Gastroesophageal sphincter (tissue), 4 donors: ENCODE results near the gene E2F4. TPM values are rescaled to one million over a fixed set of nuclear protein-coding genes. Genes with fewer than 3 reads are reported as not detected.

ENCODE experiments used
- ATAC-seq: fragments of 150-250 bp; one replicate; pipeline ENCODE4 v1.9.1; 2016; ENCODE audit warnings: mild to moderate bottlenecking, moderate library complexity
- H3K27ac ChIP-seq, 4 donors: fragments of 200-600 bp; sonication (generic) in 3 of 4; 1 replicate in 3 of 4; 2 replicates in 1 of 4; pipeline ENCODE4 v1.5.1; 2016 to 2019
- H3K27me3 ChIP-seq: fragments of 200-600 bp; sonication (generic); one replicate; pipeline ENCODE4 v1.5.1; 2019
- H3K36me3 ChIP-seq, 2 donors: fragments of 200-600 bp; sonication (generic); one replicate each; pipeline ENCODE4 v1.5.1; 2019; ENCODE audit warnings: control low read depth in 1 of 2
- H3K4me1 ChIP-seq, 3 donors: fragments of 200-600 bp; sonication (generic); 1 replicate in 2 of 3; 2 replicates in 1 of 3; pipeline ENCODE4 v1.5.1; 2016 to 2019; ENCODE audit warnings: control low read depth in 2 of 3
- H3K4me3 ChIP-seq, 2 donors: fragments of 200-600 bp; sonication (generic); one replicate each; pipeline ENCODE4 v1.5.1; 2019; ENCODE audit warnings: mild to moderate bottlenecking in 1 of 2, moderate library complexity in 1 of 2
- H3K9me3 ChIP-seq, 3 donors: fragments of 200-600 bp; sonication (generic); one replicate each; pipeline ENCODE4 v1.5.1; 2017 to 2019; ENCODE audit warnings: control low read depth in 2 of 3
- CTCF ChIP-seq, 4 experiments: fragments of 200-600 bp in 2 of 4; fragments of 450-650 bp in 2 of 4; sonication (generic) in 1 of 4; IDR thresholded peaks; one replicate each; pipeline ENCODE4 v1.5.1; 2017 to 2019; ENCODE audit warnings: antibody characterized with exemption in 4 of 4, mild to moderate bottlenecking in 2 of 4, moderate library complexity in 2 of 4
- EP300 ChIP-seq: sonication (generic); formaldehyde crosslinking; IDR thresholded peaks from one replicate; pipeline ENCODE4 v1.6.1; 2017; ENCODE audit warnings: antibody characterized with exemption, mild to moderate bottlenecking
- POLR2A ChIP-seq, 2 donors: fragments of 450-650 bp; IDR thresholded peaks; one replicate each; pipeline ENCODE4 v1.6.1; 2017; ENCODE audit warnings: antibody characterized with exemption in 2 of 2, mild to moderate bottlenecking in 2 of 2, moderate library complexity in 1 of 2
- POLR2AphosphoS5 ChIP-seq: sonication (generic); formaldehyde crosslinking; IDR thresholded peaks from one replicate; pipeline ENCODE4 v1.6.1; 2017; ENCODE audit warnings: antibody characterized with exemption
- WGBS, 2 donors: methylation state at CpG; one replicate each; pipeline ENCODE4 v1.1.5; 2018; ENCODE audit warnings: low coverage in 1 of 2; 5-methylcytosine and 5-hydroxymethylcytosine counted together
- total RNA-seq, 4 donors: library from RNA; depleted of rRNA; stranded (reverse); fragments of >200 nt; gene quantifications; one replicate each; pipeline ENCODE4 v1.1.0, GENCODE V29; 2016

E2F4 gene
- total RNA-seq, 4 donors from 2014 or later: 55.0 to 89.8 (median 76.2) TPM

GRCh38 chr16:67174706-67175231 lies 17.2 kb upstream of the E2F4 start:
- peak overlapping the region; percentile 13 to 57 for H3K4me3 ChIP-seq
- peak overlapping the region; percentile 72 to 97 (median 93) for H3K27ac ChIP-seq
- TF ChIP-seq POLR2AphosphoS5 (no peak), POLR2A (IDR thresholded peaks at IDR 0.05) (no peak), CTCF (IDR thresholded peaks at IDR 0.05) (no peak), EP300 (no peak)
- no peaks in the 10 kb centered on the region for H3K27me3 ChIP-seq
- ATAC-seq: no peak
- H3K4me1 ChIP-seq: peaks cover 2 to 96% (median 31%) of the 10 kb centered on the region in 3 donors
- peaks cover 0 to 17% of the 10 kb centered on the region in 2 donors for H3K36me3 ChIP-seq
- 0 to 100% methylated on average over 1 of the region's 31 CpGs for WGBS, 2 donors
- no peaks in the 10 kb centered on the region for H3K9me3 ChIP-seq

GRCh38 chr16:67176662-67177061 lies 15.3 kb upstream of the E2F4 start:
- no peak for ATAC-seq
- no peak overlapping the region for H3K4me3 ChIP-seq
- peaks cover 0 to 17% of the 10 kb centered on the region in 2 donors for H3K36me3 ChIP-seq
- H3K27ac ChIP-seq: no peak overlapping the region
- WGBS, 2 donors: 88% methylated on average over 5 of the region's 12 CpGs; no CpG with 5 or more reads in 1 of the 2 donors
- peaks cover 2 to 96% (median 25%) of the 10 kb centered on the region in 3 donors for H3K4me1 ChIP-seq
- H3K27me3 ChIP-seq: no peaks in the 10 kb centered on the region
- no peak for TF ChIP-seq POLR2AphosphoS5
- no peak for TF ChIP-seq POLR2A (IDR thresholded peaks at IDR 0.05)
- TF ChIP-seq EP300: no peak
- no peak for TF ChIP-seq CTCF (IDR thresholded peaks at IDR 0.05)
- H3K9me3 ChIP-seq: no peaks in the 10 kb centered on the region

DNA sequence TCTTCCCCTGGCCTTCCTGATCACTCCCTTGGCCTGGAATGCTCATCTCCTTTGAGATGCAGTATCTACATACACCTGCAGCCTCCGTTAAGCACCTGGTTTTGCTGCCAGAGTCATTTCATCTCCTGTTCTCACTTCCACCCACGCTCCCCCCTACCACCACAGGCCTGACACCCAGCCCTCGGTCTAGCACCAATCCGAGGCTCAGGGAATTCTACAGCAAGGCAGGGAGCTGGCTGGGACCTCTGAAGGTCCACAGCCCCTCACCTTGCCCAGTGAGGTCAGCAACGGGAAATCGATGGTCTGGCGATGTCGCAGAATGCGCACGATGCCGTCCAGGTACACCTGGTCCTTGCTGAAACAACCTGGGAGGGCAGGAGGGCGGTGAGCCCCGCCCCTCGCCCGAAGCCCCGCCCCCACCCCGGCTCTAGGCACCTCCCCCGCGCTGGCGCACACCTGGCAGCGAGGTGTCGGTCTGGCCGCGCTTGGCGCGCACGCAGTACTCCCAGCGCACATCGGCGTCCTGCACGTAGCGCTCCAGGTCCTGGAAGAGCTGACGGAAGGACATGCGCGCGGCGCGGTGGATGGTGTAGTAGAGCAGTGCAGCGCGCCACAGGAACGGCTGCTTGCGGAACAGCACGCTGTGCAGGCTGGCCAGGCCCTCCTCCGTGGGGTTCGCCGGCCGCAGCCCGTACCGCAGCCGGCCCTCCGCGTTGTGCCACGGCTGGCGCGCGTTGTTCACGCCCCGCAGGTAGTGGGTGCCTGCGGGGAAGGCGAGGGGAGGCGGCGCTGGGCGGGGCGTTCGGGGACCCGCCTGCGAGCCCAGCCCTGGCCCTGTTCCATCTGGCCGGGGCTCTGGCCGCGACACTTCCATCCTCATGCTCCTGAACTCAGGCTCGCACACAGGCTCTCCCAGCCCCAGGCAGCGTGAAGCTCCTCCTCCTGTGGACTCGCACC lies 13.9 kb upstream of the E2F4 start:
- ATAC-seq: peak; percentile 32
- no peaks in the 10 kb centered on the region for H3K9me3 ChIP-seq
- H3K4me3 ChIP-seq: peak overlapping the region; percentile 18 to 53
- H3K27ac ChIP-seq: peak overlapping the region in 3 of 4 donors; percentile 56 to 75 (median 74)
- 0 to 22% methylated on average over 1 to 4 of the region's 73 CpGs for WGBS, 2 donors
- TF ChIP-seq CTCF (IDR thresholded peaks at IDR 0.05): peak in 3 of 4 experiments; percentile 29 to 45 (median 40)
- TF ChIP-seq EP300: no peak
- TF ChIP-seq POLR2A (IDR thresholded peaks at IDR 0.05): peak in 1 of 2 donors; percentile 27
- peak; percentile 44 for TF ChIP-seq POLR2AphosphoS5
- H3K4me1 ChIP-seq: peaks cover 2 to 96% (median 25%) of the 10 kb centered on the region in 3 donors
- peaks cover 0 to 17% of the 10 kb centered on the region in 2 donors for H3K36me3 ChIP-seq
- no peaks in the 10 kb centered on the region for H3K27me3 ChIP-seq

- Histone ChIP-seq H3K4me1 (peaks cover 0 to 91% (median 18%) of the 10 kb centered on the region in 3 donors), H3K9me3 (no peaks in the 10 kb centered on the region), H3K27me3 (no peaks in the 10 kb centered on the region), H3K4me3 (no peak overlapping the region), H3K27ac (no peak overlapping the region), H3K36me3 (peaks cover 0 to 17% of the 10 kb centered on the region in 2 donors)
- 100% methylated on average over 2 of the region's 13 CpGs; no CpG with 5 or more reads in 1 of the 2 donors for WGBS, 2 donors
- ATAC-seq: no peak
- TF ChIP-seq POLR2AphosphoS5 (no peak), POLR2A (IDR thresholded peaks at IDR 0.05) (no peak), CTCF (IDR thresholded peaks at IDR 0.05) (no peak), EP300 (no peak)
Observed at GRCh38 chr16:67179421-67180080, 12.4 kb upstream of the E2F4 start.
